GM12872 (cell line): Measurements from ENCODE around the gene HOXC4.

Experiments
- TF ChIP-seq, protein P1 (sequence below): IDR thresholded peaks from 3 replicates; pipeline ENCODE4 v1.5.1; 2011; ENCODE audit warnings: low read depth, mild to moderate bottlenecking, low read length, moderate library complexity; ENCODE audit not compliant: insufficient read depth

Gene HOXC4

DNA sequence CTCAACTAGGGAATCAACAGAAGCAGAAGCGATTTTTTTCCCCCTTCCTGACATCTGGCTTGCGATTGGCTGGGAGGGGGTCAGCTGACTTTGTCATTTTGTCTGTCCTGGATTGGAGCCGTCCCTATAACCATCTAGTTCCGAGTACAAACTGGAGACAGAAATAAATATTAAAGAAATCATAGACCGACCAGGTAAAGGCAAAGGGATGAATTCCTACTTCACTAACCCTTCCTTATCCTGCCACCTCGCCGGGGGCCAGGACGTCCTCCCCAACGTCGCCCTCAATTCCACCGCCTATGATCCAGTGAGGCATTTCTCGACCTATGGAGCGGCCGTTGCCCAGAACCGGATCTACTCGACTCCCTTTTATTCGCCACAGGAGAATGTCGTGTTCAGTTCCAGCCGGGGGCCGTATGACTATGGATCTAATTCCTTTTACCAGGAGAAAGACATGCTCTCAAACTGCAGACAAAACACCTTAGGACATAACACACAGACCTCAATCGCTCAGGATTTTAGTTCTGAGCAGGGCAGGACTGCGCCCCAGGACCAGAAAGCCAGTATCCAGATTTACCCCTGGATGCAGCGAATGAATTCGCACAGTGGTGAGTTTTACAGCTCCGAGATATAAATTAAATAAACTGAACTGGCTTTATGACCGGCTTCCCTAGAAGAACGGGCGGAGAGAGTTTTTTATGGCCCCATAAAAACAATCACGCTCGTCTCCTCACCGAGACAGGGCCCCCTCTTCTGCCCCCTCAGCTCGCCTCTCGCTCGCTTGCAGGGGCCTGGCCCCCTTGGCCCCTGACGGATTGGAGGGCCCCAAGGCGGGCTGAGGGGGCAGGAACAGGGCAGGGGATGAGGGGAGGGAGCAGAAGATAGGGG, 25.1 kb upstream of the HOXC4 start, which contains the start of gene HOXC6:
HOXC6 (plus strand) TSS at position 127 of the 888 bp plus-strand sequence; CDS start at position 209, 82 bp downstream.
- TF ChIP-seq, protein P1, sequence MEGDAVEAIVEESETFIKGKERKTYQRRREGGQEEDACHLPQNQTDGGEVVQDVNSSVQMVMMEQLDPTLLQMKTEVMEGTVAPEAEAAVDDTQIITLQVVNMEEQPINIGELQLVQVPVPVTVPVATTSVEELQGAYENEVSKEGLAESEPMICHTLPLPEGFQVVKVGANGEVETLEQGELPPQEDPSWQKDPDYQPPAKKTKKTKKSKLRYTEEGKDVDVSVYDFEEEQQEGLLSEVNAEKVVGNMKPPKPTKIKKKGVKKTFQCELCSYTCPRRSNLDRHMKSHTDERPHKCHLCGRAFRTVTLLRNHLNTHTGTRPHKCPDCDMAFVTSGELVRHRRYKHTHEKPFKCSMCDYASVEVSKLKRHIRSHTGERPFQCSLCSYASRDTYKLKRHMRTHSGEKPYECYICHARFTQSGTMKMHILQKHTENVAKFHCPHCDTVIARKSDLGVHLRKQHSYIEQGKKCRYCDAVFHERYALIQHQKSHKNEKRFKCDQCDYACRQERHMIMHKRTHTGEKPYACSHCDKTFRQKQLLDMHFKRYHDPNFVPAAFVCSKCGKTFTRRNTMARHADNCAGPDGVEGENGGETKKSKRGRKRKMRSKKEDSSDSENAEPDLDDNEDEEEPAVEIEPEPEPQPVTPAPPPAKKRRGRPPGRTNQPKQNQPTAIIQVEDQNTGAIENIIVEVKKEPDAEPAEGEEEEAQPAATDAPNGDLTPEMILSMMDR, result no peak

- TF ChIP-seq, protein P1, result no peak
Observed at GRCh38 chr12:54029529-54030441, 23.9 kb upstream of the HOXC4 start.

DNA sequence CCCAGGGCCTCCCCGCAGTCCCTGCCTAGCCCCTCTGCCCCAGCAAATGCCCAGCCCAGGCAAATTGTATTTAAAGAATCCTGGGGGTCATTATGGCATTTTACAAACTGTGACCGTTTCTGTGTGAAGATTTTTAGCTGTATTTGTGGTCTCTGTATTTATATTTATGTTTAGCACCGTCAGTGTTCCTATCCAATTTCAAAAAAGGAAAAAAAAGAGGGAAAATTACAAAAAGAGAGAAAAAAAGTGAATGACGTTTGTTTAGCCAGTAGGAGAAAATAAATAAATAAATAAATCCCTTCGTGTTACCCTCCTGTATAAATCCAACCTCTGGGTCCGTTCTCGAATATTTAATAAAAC, 23.2 kb upstream of the HOXC4 start:
- TF ChIP-seq, protein P1, result no peak

DNA sequence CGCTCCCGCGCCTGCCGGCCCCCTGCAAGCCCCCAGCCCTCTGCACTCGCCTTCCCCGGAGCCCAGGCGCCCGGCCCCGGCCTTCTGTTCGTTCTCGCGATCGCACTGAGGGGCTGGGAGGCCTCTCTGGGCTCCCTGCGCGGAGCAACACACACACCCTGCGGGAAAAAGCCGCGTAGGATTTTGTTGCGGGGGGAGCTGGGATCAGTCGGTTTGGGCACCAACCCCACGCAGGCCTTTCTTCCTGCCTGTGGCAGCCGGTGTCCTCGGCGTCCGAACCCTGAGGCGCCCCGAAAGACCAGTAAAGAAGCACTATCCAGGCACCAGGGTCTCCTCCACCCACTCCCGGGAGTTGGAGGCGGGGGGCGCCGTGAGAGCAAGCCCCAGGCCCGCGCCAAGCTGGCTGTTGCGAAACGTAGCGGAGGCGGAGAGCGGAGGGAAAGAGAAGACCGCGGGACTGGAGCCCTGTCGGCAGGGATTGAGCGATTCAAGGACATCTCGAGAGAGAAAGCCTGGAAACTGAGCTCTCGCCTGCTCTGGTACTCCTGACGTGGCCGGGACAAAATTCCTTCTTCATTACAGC, 22.7 kb upstream of the HOXC4 start:
- TF ChIP-seq, protein P1, result no peak

- TF ChIP-seq, protein P1, result no peak
Observed at GRCh38 chr12:54031480-54031879, 22.2 kb upstream of the HOXC4 start.

GRCh38 chr12:54032086-54032619, 21.5 kb upstream of the HOXC4 start:
- TF ChIP-seq, protein P1, result no peak
